Gastrocnemius medialis (tissue), 4 donors: ENCODE measurements around the gene PTPRM. TPM values are rescaled to one million over a fixed set of nuclear protein-coding genes. Genes with fewer than 3 reads are reported as not detected.
A peak's percentile ranks its signal among the peaks of the same experiment; 100 is the strongest.

ENCODE experiments used
- ATAC-seq, 2 donors: fragments of 150-250 bp; one replicate each; pipeline ENCODE4 v1.9.1; 2016
- DNase-seq, 2 donors: peaks; one replicate each; pipeline ENCODE4 v3.0.0-alpha.2; 2019
- H3K27ac ChIP-seq, 4 donors: fragments of 200-600 bp; sonication (generic); 1 replicate in 1 of 4; 2 replicates in 3 of 4; pipeline ENCODE4 v1.5.1; 2016 to 2018; ENCODE audit warnings: mild to moderate bottlenecking in 2 of 4, moderate library complexity in 1 of 4
- H3K27me3 ChIP-seq, 3 donors: fragments of 200-600 bp; sonication (generic) in 2 of 3; 1 replicate in 1 of 3; 2 replicates in 2 of 3; pipeline versions ENCODE4 v1.5.1 to v1.6.0; 2016 to 2019; ENCODE audit warnings: mild to moderate bottlenecking in 1 of 3, moderate library complexity in 1 of 3
- H3K36me3 ChIP-seq, 2 donors: fragments of 200-600 bp; sonication (generic) in 1 of 2; one replicate each; pipeline ENCODE4 v1.5.1; 2017 to 2018
- H3K4me1 ChIP-seq, 2 donors: fragments of 200-600 bp; sonication (generic) in 1 of 2; one replicate each; pipeline ENCODE4 v1.5.1; 2016 to 2017; ENCODE audit warnings: mild to moderate bottlenecking in 2 of 2
- H3K4me3 ChIP-seq, 4 donors: fragments of 200-600 bp; sonication (generic) in 3 of 4; 1 replicate in 1 of 4; 2 replicates in 3 of 4; pipeline ENCODE4 v1.5.1; 2016 to 2019; ENCODE audit warnings: mild to moderate bottlenecking in 2 of 4
- H3K9me3 ChIP-seq, 3 donors: fragments of 200-600 bp; sonication (generic) in 2 of 3; 1 replicate in 1 of 3; 2 replicates in 2 of 3; pipeline ENCODE4 v1.5.1; 2016 to 2019
- POLR2A ChIP-seq, 2 donors: fragments of 450-650 bp; IDR thresholded peaks; one replicate each; pipeline ENCODE4 v1.6.1; 2017; ENCODE audit warnings: antibody characterized with exemption in 2 of 2, mild to moderate bottlenecking in 2 of 2, moderate library complexity in 2 of 2
- in situ Hi-C, 4 donors: fragments of 200-750 bp; cut with MboI; loops; one replicate each; pipeline versions ENCODE4 v1.15.0 to v1.8.0; 2017; ENCODE audit warnings: low sequenced_read_pairs in 4 of 4
- intact Hi-C: fragments of 100-400 bp; cut with DNase I; formaldehyde crosslinking; loops from one replicate; pipeline ENCODE4 v1.15.1; 2023; ENCODE audit warnings: low total_unique reads
- total RNA-seq, 4 donors: library from RNA; depleted of rRNA; stranded (reverse); fragments of >200 nt; gene quantifications; one replicate each; pipeline versions ENCODE4 v1.1.0 to v1.2.3, GENCODE V29; 2016
- TF ChIP-seq, protein P1 (sequence below), 5 experiments: fragments of 450-650 bp in 3 of 5; fragments of 200-600 bp in 2 of 5; sonication (generic) in 2 of 5; IDR thresholded peaks in 4 of 5; conservative IDR thresholded peaks in 1 of 5; 1 replicate in 4 of 5; 2 replicates in 1 of 5; pipeline ENCODE4 v1.5.1; 2016 to 2019; ENCODE audit warnings: antibody characterized with exemption in 5 of 5, mild to moderate bottlenecking in 3 of 5, moderate library complexity in 3 of 5

PTPRM gene
- total RNA-seq, 4 donors from 2014 or later, result 52.6 to 79.3 (median 63.8) TPM

DNA sequence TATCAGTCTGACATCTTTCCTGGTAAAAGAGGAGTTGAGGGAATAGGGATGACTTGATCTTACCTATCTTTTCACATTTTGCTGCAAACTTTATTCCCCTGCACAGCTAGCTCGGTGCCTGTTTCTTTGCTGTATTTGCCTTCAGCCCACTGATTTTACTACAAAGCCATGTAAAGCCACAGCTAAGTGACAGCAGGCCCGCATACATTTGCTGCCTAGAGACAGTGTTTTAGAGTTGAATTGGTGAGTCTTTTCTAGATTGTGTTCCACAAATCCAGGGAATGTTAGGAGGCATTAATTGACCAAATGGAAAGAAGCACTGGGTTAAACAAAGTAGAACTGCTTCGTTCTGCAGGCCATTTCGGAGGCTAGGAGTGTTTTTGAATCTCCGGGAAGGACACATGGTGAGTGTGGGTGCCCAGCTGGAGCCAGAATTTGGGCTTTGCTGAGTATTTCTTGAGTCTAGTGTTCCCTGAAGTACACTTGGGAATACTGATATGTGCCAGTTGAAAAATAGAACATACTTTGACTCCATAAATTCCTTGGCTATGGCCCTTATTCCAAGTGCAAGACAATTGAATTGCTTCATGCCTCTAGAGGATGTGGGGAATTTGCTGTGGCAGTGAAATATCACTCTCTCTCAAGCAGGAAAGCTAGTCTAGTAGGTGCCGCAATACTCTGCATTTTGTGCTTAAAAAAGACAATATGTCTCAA, 329.8 kb downstream of the PTPRM start:
- ATAC-seq (peak; percentile 49 to 70), DNase-seq (no peak)
- H3K4me1 ChIP-seq, result peaks cover 54 to 55% of the 10 kb centered on the region in 2 donors
- TF ChIP-seq POLR2A (IDR thresholded peaks at IDR 0.05), result no peak
- TF ChIP-seq, protein P1, sequence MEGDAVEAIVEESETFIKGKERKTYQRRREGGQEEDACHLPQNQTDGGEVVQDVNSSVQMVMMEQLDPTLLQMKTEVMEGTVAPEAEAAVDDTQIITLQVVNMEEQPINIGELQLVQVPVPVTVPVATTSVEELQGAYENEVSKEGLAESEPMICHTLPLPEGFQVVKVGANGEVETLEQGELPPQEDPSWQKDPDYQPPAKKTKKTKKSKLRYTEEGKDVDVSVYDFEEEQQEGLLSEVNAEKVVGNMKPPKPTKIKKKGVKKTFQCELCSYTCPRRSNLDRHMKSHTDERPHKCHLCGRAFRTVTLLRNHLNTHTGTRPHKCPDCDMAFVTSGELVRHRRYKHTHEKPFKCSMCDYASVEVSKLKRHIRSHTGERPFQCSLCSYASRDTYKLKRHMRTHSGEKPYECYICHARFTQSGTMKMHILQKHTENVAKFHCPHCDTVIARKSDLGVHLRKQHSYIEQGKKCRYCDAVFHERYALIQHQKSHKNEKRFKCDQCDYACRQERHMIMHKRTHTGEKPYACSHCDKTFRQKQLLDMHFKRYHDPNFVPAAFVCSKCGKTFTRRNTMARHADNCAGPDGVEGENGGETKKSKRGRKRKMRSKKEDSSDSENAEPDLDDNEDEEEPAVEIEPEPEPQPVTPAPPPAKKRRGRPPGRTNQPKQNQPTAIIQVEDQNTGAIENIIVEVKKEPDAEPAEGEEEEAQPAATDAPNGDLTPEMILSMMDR (IDR thresholded peaks at IDR 0.05 in 4 of 5, conservative IDR thresholded peaks at IDR 0.05 in 1 of 5), result no peak
- no peaks in the 10 kb centered on the region for H3K27me3 ChIP-seq
- no peaks in the 10 kb centered on the region for H3K9me3 ChIP-seq
- no peaks in the 10 kb centered on the region for H3K36me3 ChIP-seq
- H3K27ac ChIP-seq, result peak overlapping the region in 3 of 4 donors; percentile 8 to 45 (median 30)
- in situ Hi-C loops, result no loop called here
- intact Hi-C loops, result loop anchor here (10.0 kb wide), 1 partner anchor 662 kb away; the partner anchor contains the start of gene LRRC30
- H3K4me3 ChIP-seq, result no peak overlapping the region

DNA sequence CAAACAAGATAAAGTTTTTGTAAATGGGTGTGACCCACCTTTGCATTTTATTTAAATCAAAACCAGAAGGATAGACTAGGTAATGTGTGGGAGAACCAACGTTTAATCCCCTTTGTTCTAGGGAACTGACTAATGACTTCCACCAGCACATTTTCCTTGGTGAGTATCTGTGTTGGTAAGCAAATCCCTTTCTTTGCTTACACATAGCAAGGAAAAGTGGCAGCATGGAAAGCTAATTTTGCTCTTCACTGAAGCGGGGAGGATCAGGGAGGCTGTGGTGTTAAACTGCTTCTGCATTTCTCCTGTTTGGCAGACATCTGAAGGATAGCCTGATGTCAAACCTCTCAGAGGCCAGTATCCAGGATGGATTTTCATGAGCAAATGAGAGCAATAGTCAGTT, 331.1 kb downstream of the PTPRM start:
- TF ChIP-seq, protein P1 (IDR thresholded peaks at IDR 0.05 in 4 of 5, conservative IDR thresholded peaks at IDR 0.05 in 1 of 5), result no peak
- no peak for TF ChIP-seq POLR2A (IDR thresholded peaks at IDR 0.05)
- DNase-seq (no peak), ATAC-seq (no peak)
- in situ Hi-C loops (no loop called here), intact Hi-C loops (loop anchor here (10.0 kb wide), 1 partner anchor 663 kb away; the partner anchor contains the start of gene LRRC30)
- H3K9me3 ChIP-seq, result no peaks in the 10 kb centered on the region
- no peak overlapping the region for H3K4me3 ChIP-seq
- no peaks in the 10 kb centered on the region for H3K27me3 ChIP-seq
- H3K36me3 ChIP-seq, result no peaks in the 10 kb centered on the region
- no peak overlapping the region for H3K27ac ChIP-seq
- H3K4me1 ChIP-seq, result peaks cover 58 to 67% of the 10 kb centered on the region in 2 donors

DNA sequence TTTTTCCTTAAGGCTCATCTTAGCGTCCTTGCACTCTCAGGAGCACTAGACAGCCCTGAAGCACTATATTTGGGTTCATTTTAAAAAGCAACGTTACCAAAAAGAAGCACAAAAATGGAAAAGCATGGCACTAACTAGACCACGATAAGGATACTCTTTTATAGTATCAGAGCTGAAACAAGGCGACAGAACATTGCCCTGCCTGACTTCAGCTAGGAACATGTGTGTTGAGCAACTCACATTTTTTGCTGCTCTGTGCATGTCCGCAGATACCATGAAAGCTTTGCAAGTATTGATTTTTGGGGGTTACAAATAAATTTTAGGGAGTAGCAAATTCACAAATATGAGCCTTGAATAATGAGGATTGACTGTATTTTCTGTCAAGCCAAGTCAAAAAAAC, 332.0 kb downstream of the PTPRM start:
- H3K4me3 ChIP-seq, result no peak overlapping the region
- in situ Hi-C loops, result no loop called here
- DNase-seq (no peak), ATAC-seq (no peak)
- TF ChIP-seq, protein P1 (IDR thresholded peaks at IDR 0.05 in 4 of 5, conservative IDR thresholded peaks at IDR 0.05 in 1 of 5), result no peak
- no peak for TF ChIP-seq POLR2A (IDR thresholded peaks at IDR 0.05)
- H3K27me3 ChIP-seq, result no peaks in the 10 kb centered on the region
- peaks cover 58 to 69% of the 10 kb centered on the region in 2 donors for H3K4me1 ChIP-seq
- no peaks in the 10 kb centered on the region for H3K36me3 ChIP-seq
- no peaks in the 10 kb centered on the region for H3K9me3 ChIP-seq
- no peak overlapping the region for H3K27ac ChIP-seq
- intact Hi-C loops, result loop anchor here (10.0 kb wide), 1 partner anchor 664 kb away; the partner anchor contains the start of gene LRRC30

DNA sequence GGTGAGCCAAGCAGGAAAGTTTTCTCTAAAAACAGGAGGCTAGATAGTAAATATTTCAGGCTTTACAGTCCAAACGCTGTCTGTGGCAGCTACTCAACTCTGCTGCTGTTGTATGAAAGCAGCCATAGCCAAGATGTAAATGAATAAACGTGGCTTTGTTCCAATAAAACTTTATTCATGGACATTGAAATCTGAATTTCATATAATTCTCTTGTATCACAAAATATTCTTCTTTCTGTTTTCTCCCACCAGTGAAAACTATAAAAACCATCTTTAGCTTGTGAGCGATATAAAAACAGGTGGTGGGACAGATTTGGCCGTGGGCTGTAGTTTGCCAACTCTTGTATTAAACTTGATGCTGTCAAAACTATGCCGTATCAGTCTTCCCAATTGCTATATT, 333.0 kb downstream of the PTPRM start:
- Histone ChIP-seq H3K4me3 (no peak overlapping the region), H3K27me3 (no peaks in the 10 kb centered on the region), H3K36me3 (no peaks in the 10 kb centered on the region), H3K4me1 (peaks cover 58 to 67% of the 10 kb centered on the region in 2 donors), H3K9me3 (no peaks in the 10 kb centered on the region), H3K27ac (no peak overlapping the region)
- DNase-seq (no peak), ATAC-seq (no peak)
- in situ Hi-C loops (no loop called here), intact Hi-C loops (no loop called here)
- TF ChIP-seq, protein P1 (IDR thresholded peaks at IDR 0.05 in 4 of 5, conservative IDR thresholded peaks at IDR 0.05 in 1 of 5), result no peak
- no peak for TF ChIP-seq POLR2A (IDR thresholded peaks at IDR 0.05)
